ENCODE measurements around the gene PPM1L.
"Not testable (repeated sequence)": the region's sequence is repeated elsewhere in the genome, so short reads cannot be mapped to it uniquely, and the experiment has no call there.

PPM1L gene

GRCh38 chr3:160941885-160942494 lies 186.0 kb downstream of the PPM1L start:
- peak; percentile 56 for DNase-seq

GRCh38 chr3:160943996-160944395 lies 188.0 kb downstream of the PPM1L start:
- no peak for DNase-seq

DNA sequence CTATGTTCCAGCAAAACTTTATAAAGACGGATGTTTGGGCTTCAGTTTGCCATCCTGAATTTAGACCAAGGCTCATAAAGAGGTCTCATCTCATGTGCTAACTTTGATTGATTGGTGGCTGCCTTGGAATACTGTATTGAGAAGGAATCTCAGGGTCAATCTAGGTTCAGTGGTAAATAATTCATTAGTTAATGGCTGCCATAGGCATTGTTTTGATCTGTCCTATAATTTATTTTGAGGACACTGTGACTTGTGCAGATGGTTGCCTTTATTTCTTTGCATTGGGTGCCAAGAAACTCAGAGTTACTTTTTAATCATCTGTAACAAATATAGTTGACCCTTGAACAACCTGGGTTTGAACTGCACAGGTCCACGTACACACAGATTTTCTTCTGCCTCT lies 189.3 kb downstream of the PPM1L start:
- no peak for DNase-seq

- DNase-seq, result no peak
These were observed 192.2 kb downstream of the PPM1L start for GRCh38 chr3:160948273-160948672.

GRCh38 chr3:160949460-160949859 lies 193.4 kb downstream of the PPM1L start:
- no peak for DNase-seq

- DNase-seq, result no peak
These were observed 194.5 kb downstream of the PPM1L start for GRCh38 chr3:160950542-160950941.

DNA sequence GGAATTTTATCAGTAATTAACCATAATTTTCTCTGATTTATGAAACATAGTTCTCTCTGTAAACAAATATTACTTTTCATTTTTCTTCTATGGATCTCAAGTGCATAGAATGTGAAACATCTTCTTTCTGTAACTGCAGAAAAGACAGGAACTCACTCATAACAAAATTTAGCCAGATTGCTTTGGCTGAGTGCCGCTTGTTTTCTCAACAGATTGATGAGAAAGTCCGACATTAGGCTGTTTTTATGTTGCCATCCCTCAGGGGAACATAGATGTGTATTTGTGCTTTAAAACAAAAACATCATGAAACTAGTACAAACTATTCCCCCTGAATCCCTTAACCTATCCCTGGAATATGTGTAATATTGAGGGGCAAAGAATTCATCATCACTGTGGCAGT lies 194.9 kb downstream of the PPM1L start:
- no peak for DNase-seq

DNA sequence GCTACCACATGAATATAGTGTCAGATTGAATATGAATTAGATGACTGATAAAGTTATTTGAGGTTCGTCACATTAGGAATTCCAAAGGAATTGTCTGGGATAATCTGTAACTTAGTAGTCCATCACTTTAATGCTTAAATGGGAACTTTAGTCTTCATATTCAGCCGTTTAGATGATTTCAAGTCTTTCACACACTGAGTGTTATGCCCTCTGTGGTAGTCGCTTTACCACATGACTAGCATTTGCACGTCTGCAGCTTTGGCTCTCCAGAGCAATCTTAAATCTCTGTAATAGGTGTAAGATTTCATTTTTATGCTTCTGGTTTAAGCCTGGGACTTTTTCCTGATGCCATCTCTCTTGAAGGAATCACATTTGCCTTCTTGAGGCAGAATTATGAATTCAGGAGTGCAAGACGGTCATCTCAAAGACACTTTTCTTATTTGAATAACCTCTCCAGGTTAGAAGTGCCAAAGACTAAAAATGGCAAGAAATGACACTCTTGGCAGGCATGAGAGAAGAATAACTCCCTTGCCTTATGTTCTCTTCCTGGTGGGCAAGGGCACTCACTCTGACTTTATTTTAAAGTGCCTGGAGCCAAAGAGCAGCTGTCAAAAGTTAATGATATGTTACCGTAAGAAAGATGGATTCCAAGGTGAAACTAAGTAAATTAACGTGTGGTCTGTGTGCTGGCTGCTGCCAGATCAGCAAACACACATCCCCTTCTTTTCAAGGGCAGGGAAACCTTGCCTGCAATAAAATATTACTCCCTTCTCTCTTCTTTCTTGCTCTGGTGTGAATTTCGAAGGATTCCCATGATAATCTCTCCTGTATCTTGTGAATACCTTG lies 195.8 kb downstream of the PPM1L start:
- no peak for DNase-seq

GRCh38 chr3:160953686-160954085 lies 197.7 kb downstream of the PPM1L start:
- no peak for DNase-seq

DNA sequence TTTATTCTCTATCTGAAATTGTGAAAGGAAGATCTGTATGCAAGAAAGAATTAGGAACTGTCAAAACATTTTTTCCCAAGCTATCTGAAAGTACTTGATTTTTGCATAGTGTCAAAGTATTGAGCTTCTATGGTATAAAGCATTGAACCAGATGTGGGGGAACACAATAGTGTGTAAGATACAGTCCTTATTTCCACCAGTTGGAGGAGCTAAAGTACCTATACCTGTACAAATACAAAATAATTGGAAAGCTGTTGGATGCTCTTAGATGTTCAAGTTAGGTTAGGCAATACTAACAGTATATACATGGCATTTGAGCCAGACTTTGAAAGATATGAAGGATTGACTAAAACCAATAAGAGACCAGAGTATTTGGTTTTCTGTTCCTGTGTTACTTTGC lies 200.8 kb downstream of the PPM1L start:
- DNase-seq, result no peak

DNA sequence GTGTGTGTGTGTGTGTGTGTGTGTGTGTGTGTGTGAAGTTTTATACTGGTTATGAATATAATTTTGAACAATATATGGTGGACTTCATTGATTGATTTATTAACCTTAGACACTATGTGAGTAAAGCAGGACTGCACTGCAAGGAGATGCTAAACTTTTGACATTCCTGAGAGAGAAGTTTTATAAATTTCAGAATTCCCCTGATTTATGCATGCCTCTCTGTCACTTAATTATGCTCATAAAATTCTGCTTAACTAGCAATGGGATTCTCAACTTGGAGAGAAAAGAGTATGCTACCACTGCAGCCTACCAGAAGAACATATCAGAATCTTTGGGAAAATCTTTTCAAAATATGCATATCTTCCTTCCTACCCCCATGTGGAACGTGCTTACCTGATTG lies 204.5 kb downstream of the PPM1L start:
- DNase-seq, result no peak

GRCh38 chr3:160963949-160964348 lies 207.9 kb downstream of the PPM1L start:
- DNase-seq, result no peak

DNA sequence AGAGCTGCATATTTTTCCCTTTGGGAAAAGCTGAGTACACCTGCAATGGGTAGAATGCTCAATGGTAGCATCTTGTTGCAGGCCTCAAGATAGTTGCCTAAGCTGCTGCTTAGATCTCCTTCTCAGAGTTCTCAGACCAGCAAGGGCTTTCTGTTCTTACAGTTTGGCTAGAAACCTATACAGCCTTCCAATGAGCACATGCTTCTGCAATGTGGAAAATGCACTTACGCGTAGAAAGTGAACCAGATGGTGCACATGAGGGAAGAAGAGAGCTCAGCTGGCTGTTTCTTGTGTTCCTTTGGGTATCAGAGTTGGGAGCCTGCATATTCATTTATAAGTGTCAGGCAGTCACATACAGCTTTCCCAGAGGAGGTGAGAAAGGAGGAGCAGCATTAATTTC lies 212.7 kb downstream of the PPM1L start:
- DNase-seq, result no peak

- no peak for DNase-seq
These were observed 217.2 kb downstream of the PPM1L start for GRCh38 chr3:160973067-160973809.

DNA sequence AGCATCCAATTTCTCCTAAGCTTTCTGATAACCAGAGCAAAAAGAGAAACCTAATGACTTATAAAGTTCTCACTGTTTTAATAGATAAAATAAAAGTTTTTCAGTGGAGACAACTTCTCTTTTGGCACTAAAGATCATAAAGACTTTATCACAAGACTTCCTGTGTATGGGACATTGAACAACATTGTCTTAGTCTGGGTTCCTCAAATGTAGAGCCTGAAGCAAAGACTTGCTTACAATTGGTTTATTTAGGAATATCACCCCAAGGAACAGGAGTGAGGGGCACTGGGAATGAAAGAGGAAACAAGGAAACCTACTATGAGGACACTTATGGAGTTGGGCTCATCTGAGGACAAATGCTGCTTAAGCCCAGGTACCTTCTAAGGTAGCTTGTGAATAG lies 221.7 kb downstream of the PPM1L start:
- no peak for DNase-seq

DNA sequence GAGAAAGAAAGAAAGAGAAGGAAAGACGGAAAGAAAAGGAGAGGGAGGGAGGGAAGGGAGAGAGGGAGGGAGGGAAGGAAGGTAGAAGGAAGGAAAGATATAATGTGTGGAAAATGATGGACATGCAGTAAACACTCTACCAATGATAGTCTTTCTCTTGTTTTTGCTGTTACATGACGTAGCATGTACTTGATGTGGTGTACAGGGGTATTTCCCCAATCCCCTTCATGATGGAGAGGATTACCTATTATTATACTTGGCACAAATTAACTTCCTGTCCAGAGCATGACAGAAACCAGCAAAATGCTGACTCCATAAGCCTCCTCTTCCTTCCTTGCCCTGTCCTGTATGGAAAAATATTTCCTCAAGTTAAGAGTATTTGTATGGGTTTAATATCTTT lies 224.7 kb downstream of the PPM1L start:
- DNase-seq, result no peak

DNA sequence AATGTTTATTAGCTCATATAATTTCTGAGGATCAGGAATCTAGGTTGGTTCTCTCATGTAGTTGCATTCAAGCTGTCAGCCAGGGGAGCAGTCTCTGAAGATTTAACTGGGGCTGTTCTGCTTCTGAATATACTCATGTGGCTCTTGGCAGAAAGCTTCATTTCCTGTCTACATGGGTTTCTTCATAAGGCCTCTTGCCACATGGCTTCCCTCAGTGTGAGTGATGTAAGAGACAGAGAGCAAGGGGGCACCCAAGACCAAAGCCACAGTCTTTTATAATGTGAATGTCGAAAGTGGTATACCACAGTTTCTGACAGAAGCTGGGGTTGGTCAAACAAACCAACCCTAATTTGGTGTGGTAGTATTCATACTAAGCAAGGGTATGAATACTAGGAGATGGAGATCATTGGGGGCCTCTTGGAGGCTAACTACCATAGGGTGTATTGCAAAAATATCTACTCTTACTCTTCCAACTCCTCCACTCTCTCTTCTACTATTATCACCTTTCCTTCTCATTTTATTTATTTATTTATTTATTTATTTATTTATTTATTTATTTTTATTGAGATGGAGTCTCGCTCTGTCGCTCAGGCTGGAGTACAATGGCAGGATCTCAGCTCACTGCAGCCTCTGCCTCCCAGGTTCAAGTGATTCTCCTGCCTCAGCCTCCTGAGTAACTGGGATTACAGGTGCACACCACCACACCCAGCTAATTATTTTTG lies 225.3 kb downstream of the PPM1L start:
- DNase-seq, result no peak

DNA sequence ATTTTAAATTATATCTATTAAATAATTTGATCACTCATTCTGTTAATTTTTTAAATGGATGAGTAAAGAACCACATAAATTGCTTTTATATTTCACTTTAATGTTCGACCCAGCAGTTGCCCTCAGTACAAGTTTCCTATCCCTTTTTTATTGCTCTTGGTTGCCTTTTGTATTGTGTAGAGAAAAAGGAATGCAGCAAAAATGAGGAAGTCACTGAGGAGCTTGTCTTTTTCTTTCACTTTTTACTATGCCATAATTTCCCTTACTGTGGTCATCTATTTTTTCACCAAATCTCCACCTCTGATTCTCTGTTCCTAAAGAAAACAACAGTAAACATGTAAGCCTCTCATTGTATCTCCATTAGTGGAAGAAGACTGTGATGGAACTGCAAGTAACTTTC lies 226.5 kb downstream of the PPM1L start:
- no peak for DNase-seq

- not testable (repeated sequence) for DNase-seq
These were observed 227.9 kb downstream of the PPM1L start for GRCh38 chr3:160983900-160984299.

DNA sequence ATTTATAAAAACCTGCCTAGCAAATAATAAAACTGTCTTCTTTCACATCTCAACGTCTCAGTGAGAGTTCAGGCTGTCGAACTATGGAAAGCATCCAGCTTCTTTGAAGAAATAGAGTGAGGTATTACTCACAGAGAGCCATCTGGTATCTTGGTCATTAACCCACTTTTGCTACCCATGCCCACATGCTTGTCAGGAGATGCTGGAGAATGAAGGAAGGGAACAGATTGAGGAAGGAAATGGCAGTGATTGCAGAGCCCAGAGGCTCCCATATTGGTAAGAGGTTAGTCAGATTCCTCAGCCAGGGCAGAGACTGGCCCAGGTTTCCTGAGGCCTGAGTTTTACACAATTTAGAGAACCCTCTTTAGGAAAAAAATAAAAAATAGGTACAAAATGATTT lies 230.0 kb downstream of the PPM1L start:
- DNase-seq, result no peak

GRCh38 chr3:160987982-160988964 lies 232.2 kb downstream of the PPM1L start:
- no peak for DNase-seq

GRCh38 chr3:160990446-160990845 lies 234.4 kb downstream of the PPM1L start:
- DNase-seq, result no peak

Data from effector CD4-positive, alpha-beta T cell (primary cell).